A549 (cell line): ENCODE data around the gene TNFSF11. TPM values are rescaled to one million over a fixed set of nuclear protein-coding genes. Genes with fewer than 3 reads are reported as not detected.
A peak's percentile ranks its signal among the peaks of the same experiment; 100 is the strongest.

Experiments used
- ATAC-seq, 2 experiments: fragments of 200-7000 bp in 1 of 2; fragments of >200 bp in 1 of 2; cut with Nextera tagmentation in 1 of 2; cut with Tn5 transposase in 1 of 2; 3 replicates each; pipeline versions ENCODE4 v1.8.0 to v1.9.1; 2018 to 2020; ENCODE audit warnings: mild to moderate bottlenecking in 1 of 2, moderate library complexity in 1 of 2
- CTCF ChIA-PET: fragments of 300-600 bp; sonication (Branson Sonifier 250); formaldehyde crosslinking; extraction: SDS; loops from one replicate; lab custom pipeline; 2021; ENCODE audit warnings: antibody characterized with exemption, inconsistent platforms; lab: Yijun Ruan, JAX
- POLR2A ChIA-PET: fragments of 350-600 bp; formaldehyde crosslinking; extraction: SDS; loops from one replicate; lab custom pipeline; 2021; ENCODE audit warnings: antibody characterized with exemption, inconsistent platforms; lab: Yijun Ruan, JAX
- DNase-seq, 2 experiments: peaks; one replicate each; pipeline versions ENCODE4 v3.0.0 to v3.0.0-alpha.2; 2011 to 2016; ENCODE audit warnings: low read depth in 1 of 2, low spot score in 1 of 2
- FAIRE-seq: peaks from 2 replicates; lab custom pipeline; 2011; peaks lifted over from hg19 to GRCh38; lab: Jason Lieb, UNC
- H3K27ac ChIP-seq, 2 experiments: fragments of >200 bp; sonication (Bioruptor Twin); formaldehyde crosslinking; 3 replicates each; pipeline ENCODE4 v1.5.1; 2016 to 2017
- H3K4me1 ChIP-seq: fragments of >200 bp; sonication (Bioruptor Twin); formaldehyde crosslinking; 3 replicates; pipeline ENCODE4 v1.6.1; 2016
- H3K4me2 ChIP-seq: fragments of >200 bp; sonication (Bioruptor Twin); formaldehyde crosslinking; 3 replicates; pipeline ENCODE4 v1.6.1; 2016
- H3K4me3 ChIP-seq: fragments of >200 bp; sonication (Bioruptor Twin); formaldehyde crosslinking; 3 replicates; pipeline ENCODE4 v1.5.1; 2016
- H3K9me3 ChIP-seq: fragments of >200 bp; sonication (Bioruptor Twin); formaldehyde crosslinking; 3 replicates; pipeline ENCODE4 v1.6.1; 2016
- BHLHE40 ChIP-seq: IDR thresholded peaks from 2 replicates; pipeline ENCODE4 v1.6.1; 2012; ENCODE audit warnings: low read depth, low read length, inconsistent platforms
- CBX2 ChIP-seq: fragments of 200-600 bp; sonication (generic); IDR thresholded peaks from 2 replicates; pipeline ENCODE4 v1.6.1; 2016; ENCODE audit warnings: low read depth, mild to moderate bottlenecking, borderline replicate concordance
- CEBPB ChIP-seq, 2 experiments: fragments of >200 bp in 1 of 2; sonication (Bioruptor Twin) in 1 of 2; formaldehyde crosslinking in 1 of 2; IDR thresholded peaks; 2 replicates each; pipeline ENCODE4 v1.6.1; 2012 to 2016
- CTCF ChIP-seq: fragments of >200 bp; sonication (Bioruptor Twin); formaldehyde crosslinking; IDR thresholded peaks from 3 replicates; pipeline ENCODE4 v1.5.1; 2016
- EHMT2 ChIP-seq: fragments of 200-600 bp; sonication (generic); IDR thresholded peaks from 2 replicates; pipeline ENCODE4 v1.6.1; 2016; ENCODE audit warnings: antibody characterized with exemption, low read depth, mild to moderate bottlenecking, moderate library complexity
- GATA3 ChIP-seq: IDR thresholded peaks from 2 replicates; pipeline ENCODE4 v1.6.1; 2012; ENCODE audit warnings: borderline replicate concordance
- MAFK ChIP-seq: fragments of 450-650 bp; IDR thresholded peaks from 2 replicates; pipeline ENCODE4 v1.6.1; 2014; ENCODE audit not compliant: partially characterized antibody
- MAZ ChIP-seq: fragments of 150-350 bp; IDR thresholded peaks from 2 replicates; pipeline ENCODE4 v1.6.1; 2014; ENCODE audit warnings: antibody characterized with exemption, low read depth, low read length, borderline replicate concordance
- MYC ChIP-seq: IDR thresholded peaks from 2 replicates; pipeline ENCODE4 v1.6.1; 2012; ENCODE audit warnings: mild to moderate bottlenecking, inconsistent platforms, low read length, improper control_type of control experiment, borderline replicate concordance
- NFE2L2 ChIP-seq: fragments of 150-350 bp; conservative IDR thresholded peaks from 2 replicates; pipeline ENCODE4 v1.6.1; 2014; ENCODE audit warnings: low read length
- NR3C1 ChIP-seq: fragments of >200 bp; sonication (Bioruptor Twin); formaldehyde crosslinking; IDR thresholded peaks from 3 replicates; pipeline ENCODE4 v1.6.1; 2017
- PBX3 ChIP-seq: IDR thresholded peaks from 2 replicates; pipeline ENCODE4 v1.6.1; 2012
- POLR2A ChIP-seq: IDR thresholded peaks from 2 replicates; pipeline ENCODE4 v1.6.1; 2012; ENCODE audit warnings: mild to moderate bottlenecking, low read length
- RAD21 ChIP-seq, 2 experiments: fragments of >200 bp in 1 of 2; sonication (Bioruptor Twin) in 1 of 2; formaldehyde crosslinking in 1 of 2; IDR thresholded peaks in 1 of 2; conservative IDR thresholded peaks in 1 of 2; 2 replicates in 1 of 2; 3 replicates in 1 of 2; pipeline ENCODE4 v1.6.1; 2012 to 2018; ENCODE audit warnings: inconsistent platforms in 1 of 2
- RARB ChIP-seq: fragments of 250-450 bp; sonication (Bioruptor Pico); IDR thresholded peaks from 2 replicates; pipeline ENCODE4 v1.8.0; 2021; ENCODE audit warnings: mild to moderate bottlenecking, moderate library complexity
- RCOR1 ChIP-seq: fragments of 150-350 bp; IDR thresholded peaks from 2 replicates; pipeline ENCODE4 v1.6.1; 2014; ENCODE audit warnings: antibody characterized with exemption, low read length, low read depth
- USF2 ChIP-seq: fragments of 450-650 bp; IDR thresholded peaks from 2 replicates; pipeline ENCODE4 v1.6.1; 2014; ENCODE audit warnings: antibody characterized with exemption
- ZC3H11A ChIP-seq: fragments of 450-650 bp; IDR thresholded peaks from 2 replicates; pipeline ENCODE4 v1.6.1; 2014; ENCODE audit warnings: antibody characterized with exemption, mild to moderate bottlenecking
- WGBS: methylation state at CpG from one replicate; pipeline ENCODE4 v1.1.6; 2017; ENCODE audit errors: missing lambda C conversion rate; 5-methylcytosine and 5-hydroxymethylcytosine counted together
- polyA minus RNA-seq: library from RNA; depleted of rRNA, polyadenylated mRNA; stranded (reverse); fragments of >200 nt; gene quantifications from 2 replicates; pipeline ENCODE4 v1.2.3, GENCODE V29; 2011; rRNA and poly(A)+ RNA removed
- polyA plus RNA-seq, 4 experiments: library from polyadenylated mRNA; depleted of rRNA in 3 of 4; stranded (reverse); fragments of >200 nt; fragmentation: RNase III in 1 of 4; extraction: RNeasy Plus Mini Kit Qiagen cat#74134 plus additional on column Dnase treatment in 1 of 4; gene quantifications; 2 replicates in 3 of 4; 3 replicates in 1 of 4; pipeline ENCODE4 v1.2.3, GENCODE V29; 2011 to 2017
- TF ChIP-seq, protein P1 (sequence below): fragments of >200 bp; sonication (Bioruptor Twin); formaldehyde crosslinking; IDR thresholded peaks from 3 replicates; pipeline ENCODE4 v1.6.1; 2016

Gene TNFSF11, protein sequence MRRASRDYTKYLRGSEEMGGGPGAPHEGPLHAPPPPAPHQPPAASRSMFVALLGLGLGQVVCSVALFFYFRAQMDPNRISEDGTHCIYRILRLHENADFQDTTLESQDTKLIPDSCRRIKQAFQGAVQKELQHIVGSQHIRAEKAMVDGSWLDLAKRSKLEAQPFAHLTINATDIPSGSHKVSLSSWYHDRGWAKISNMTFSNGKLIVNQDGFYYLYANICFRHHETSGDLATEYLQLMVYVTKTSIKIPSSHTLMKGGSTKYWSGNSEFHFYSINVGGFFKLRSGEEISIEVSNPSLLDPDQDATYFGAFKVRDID
- not detected in 2 replicates for polyA plus RNA-seq (2011; rRNA removed)
- not detected in 2 replicates for polyA plus RNA-seq (2012; cell fraction: cytosol; rRNA removed)
- polyA plus RNA-seq (2012; cell fraction: nucleus; rRNA removed): not detected in 2 replicates
- not detected in 3 replicates for polyA plus RNA-seq (2017; fragmentation: RNase III; extraction: RNeasy Plus Mini Kit Qiagen cat#74134 plus additional on column Dnase treatment)
- not detected in 2 replicates for polyA minus RNA-seq

DNA sequence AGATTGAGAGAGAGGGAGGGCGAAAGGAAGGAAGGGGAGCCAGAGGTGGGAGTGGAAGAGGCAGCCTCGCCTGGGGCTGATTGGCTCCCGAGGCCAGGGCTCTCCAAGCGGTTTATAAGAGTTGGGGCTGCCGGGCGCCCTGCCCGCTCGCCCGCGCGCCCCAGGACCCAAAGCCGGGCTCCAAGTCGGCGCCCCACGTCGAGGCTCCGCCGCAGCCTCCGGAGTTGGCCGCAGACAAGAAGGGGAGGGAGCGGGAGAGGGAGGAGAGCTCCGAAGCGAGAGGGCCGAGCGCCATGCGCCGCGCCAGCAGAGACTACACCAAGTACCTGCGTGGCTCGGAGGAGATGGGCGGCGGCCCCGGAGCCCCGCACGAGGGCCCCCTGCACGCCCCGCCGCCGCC lies at the start of gene TNFSF11:
Gene TNFSF11 (plus strand): TSS at position 142 of the 400 bp plus-strand sequence. CDS start 152 bp downstream, at position 294.
- no peak within 1 kb of the TSS for H3K27ac ChIP-seq
- ChIA-PET POLR2A (no interaction called here), CTCF (no interaction called here)
- peak within 1 kb of the TSS; percentile 56 for H3K4me2 ChIP-seq
- H3K4me3 ChIP-seq: peak within 1 kb of the TSS; percentile 15; the same call in 1 of the 3 replicates
- WGBS: 12% methylated on average over 13 of the region's 39 CpGs
- H3K9me3 ChIP-seq: no peaks in the 10 kb centered on the region
- no peak for TF ChIP-seq POLR2A
- TF ChIP-seq MAFK: no peak
- TF ChIP-seq RAD21 (conservative IDR thresholded peaks at IDR 0.05 in 1 of 2, IDR thresholded peaks at IDR 0.05 in 1 of 2): no peak
- TF ChIP-seq CTCF: no peak
- H3K4me1 ChIP-seq: no peaks in the 10 kb centered on the region
- FAIRE-seq (no peak), ATAC-seq (no peak), DNase-seq (no peak)

GRCh38 chr13:42524487-42525034 lies 49.4 kb upstream of the TNFSF11 start:
- ATAC-seq (no peak), DNase-seq (peak in 1 of 2 experiments; percentile 10), FAIRE-seq (no peak)
- POLR2A ChIA-PET: no interaction called here
- H3K4me2 ChIP-seq: no peak overlapping the region
- no peak overlapping the region for H3K27ac ChIP-seq
- CTCF ChIA-PET: no interaction called here
- TF ChIP-seq MAZ (no peak), MYC (no peak), BHLHE40 (no peak), GATA3 (no peak), RARB (CRISPR knock-in tag) (no peak), CEBPB (IDR thresholded peaks at IDR 0.05) (no peak), PBX3 (no peak), USF2 (no peak), NFE2L2 (no peak)
- TF ChIP-seq, protein P1, sequence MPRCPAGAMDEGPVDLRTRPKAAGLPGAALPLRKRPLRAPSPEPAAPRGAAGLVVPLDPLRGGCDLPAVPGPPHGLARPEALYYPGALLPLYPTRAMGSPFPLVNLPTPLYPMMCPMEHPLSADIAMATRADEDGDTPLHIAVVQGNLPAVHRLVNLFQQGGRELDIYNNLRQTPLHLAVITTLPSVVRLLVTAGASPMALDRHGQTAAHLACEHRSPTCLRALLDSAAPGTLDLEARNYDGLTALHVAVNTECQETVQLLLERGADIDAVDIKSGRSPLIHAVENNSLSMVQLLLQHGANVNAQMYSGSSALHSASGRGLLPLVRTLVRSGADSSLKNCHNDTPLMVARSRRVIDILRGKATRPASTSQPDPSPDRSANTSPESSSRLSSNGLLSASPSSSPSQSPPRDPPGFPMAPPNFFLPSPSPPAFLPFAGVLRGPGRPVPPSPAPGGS: no peak
- no peak overlapping the region for H3K4me3 ChIP-seq
- 10% methylated on average over 3 of the region's 3 CpGs for WGBS
- H3K9me3 ChIP-seq: no peaks in the 10 kb centered on the region
- H3K4me1 ChIP-seq: no peaks in the 10 kb centered on the region

- no peak overlapping the region for H3K27ac ChIP-seq
- ChIA-PET POLR2A (no interaction called here), CTCF (no interaction called here)
- H3K9me3 ChIP-seq: no peaks in the 10 kb centered on the region
- peak in 1 of 2 experiments; percentile 4 for DNase-seq
- ATAC-seq: no peak
- TF ChIP-seq CBX2: no peak
- TF ChIP-seq NR3C1: no peak
- TF ChIP-seq CTCF: no peak
- TF ChIP-seq GATA3: no peak
- no peak for TF ChIP-seq EHMT2
- TF ChIP-seq PBX3: no peak
- no peak for TF ChIP-seq ZC3H11A
- TF ChIP-seq RCOR1: no peak
- 30% methylated on average over 2 of the region's 2 CpGs for WGBS
- H3K4me3 ChIP-seq: no peak overlapping the region
- no peaks in the 10 kb centered on the region for H3K4me1 ChIP-seq
- no peak overlapping the region for H3K4me2 ChIP-seq
- no peak for FAIRE-seq
Observed at GRCh38 chr13:42525035-42525504, 48.9 kb upstream of the TNFSF11 start.
